ENCODE measurements around the gene STUM.
"Not testable (repeated sequence)": the region's sequence is repeated elsewhere in the genome, so short reads cannot be mapped to it uniquely, and the experiment has no call there.

Gene STUM

DNA sequence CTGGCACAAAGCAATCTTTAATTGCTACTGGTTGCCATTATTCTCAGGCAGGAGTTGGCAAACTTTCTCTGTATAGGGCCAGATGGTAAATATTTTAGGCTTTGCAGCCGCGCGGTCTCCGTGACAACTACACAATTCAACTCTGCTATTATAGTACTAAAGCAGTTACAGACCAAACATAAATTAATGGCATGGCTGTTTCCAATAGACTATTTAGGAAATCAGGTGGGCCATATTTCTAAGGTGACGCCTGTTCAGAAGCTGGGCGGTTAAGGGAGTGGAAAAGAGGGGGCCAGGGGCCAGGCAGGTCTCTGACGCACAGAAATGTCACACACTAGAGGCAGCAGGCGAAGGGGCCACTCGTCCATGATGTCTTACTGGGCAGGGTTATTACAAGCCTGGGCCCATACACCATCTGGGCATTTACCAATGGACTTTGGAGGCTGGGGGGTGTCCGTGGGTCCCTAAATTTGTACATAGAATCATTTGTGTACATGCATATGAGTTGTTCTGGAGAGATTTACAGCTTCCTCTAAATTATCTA lies 80.1 kb downstream of the STUM start:
- no peak for FAIRE-seq

DNA sequence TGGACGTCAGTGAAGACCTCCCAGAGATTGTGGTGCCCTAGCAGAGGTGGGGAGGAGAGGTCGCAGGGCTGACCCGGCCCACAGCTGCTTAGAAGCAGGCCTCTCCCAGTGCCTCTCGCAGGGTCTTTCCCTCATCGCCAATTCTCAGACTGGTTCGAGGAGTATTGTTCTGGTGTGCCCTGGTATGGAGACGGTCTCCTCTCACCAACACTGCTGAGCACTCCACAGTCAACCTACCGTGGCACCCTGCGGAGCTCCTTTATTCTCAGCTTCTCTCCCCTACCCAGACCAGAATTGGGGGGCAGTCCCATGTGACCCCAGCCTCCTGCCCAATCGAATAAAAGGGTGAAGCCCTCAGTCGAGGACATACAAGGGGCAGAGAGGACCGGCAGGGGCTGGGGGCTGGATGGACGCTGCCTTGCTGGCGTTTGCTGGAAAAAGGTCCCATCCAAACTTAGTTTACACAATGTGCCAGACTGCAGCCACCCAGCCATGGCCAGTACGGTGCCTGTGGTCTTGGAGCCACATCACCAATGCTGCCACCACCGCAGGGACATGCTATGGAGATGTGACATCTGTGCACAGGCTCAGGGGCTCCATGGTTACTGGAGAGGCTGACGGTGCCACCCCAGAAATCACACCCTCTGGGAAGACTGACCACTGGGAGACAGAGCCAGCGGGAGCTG lies 80.8 kb downstream of the STUM start:
- FAIRE-seq: no peak

DNA sequence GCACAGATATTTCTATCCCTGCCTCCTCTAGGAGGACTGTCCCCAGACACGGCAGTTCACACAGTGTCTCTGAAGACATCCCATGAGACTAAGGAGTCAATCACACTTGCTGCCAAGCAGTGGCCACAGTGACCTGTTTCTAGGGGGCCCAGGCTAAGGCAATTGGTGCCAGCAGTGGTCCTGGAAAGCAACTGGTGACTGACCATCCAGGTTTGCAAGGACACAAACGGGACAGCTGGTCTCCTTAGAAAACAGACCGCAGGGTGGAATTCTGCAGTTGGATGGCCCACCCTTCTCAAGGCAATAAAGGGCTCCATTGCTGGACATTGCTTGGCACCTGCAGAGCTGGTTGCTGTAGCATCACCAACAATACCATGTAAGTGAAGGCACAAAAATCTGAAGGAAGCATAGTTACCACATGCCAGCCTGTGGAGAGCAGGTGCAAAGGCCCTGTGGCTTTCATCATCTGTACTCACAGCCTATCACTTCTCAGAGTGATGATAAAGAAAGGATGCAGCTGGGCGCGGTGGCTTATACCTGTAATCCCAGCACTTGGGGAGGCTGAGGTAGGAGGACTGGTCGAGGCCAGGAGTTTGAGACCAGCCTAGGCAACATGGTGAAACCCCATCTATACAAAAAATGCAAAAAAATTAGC lies 81.5 kb downstream of the STUM start:
- FAIRE-seq: no peak

DNA sequence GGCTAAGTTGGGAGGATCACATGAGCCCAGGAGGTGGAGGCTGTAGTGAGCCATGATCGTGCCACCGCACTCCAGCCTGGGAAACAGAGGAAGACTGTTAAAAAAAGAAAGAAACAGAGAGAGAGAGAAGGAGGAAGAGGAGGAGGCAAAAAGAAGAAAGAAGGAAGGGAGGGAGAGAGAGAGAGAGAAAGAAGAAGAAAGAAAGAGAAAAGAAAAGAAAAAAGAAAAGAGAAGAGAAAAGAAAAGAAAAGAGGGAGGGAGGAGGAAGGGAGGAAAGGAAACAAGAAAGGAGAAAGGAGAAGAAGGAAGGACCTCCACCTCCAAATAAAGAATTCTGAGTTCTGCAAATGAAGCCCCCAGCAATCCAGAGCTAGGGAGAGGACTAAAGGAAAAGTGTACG lies 82.0 kb downstream of the STUM start:
- FAIRE-seq: no peak

DNA sequence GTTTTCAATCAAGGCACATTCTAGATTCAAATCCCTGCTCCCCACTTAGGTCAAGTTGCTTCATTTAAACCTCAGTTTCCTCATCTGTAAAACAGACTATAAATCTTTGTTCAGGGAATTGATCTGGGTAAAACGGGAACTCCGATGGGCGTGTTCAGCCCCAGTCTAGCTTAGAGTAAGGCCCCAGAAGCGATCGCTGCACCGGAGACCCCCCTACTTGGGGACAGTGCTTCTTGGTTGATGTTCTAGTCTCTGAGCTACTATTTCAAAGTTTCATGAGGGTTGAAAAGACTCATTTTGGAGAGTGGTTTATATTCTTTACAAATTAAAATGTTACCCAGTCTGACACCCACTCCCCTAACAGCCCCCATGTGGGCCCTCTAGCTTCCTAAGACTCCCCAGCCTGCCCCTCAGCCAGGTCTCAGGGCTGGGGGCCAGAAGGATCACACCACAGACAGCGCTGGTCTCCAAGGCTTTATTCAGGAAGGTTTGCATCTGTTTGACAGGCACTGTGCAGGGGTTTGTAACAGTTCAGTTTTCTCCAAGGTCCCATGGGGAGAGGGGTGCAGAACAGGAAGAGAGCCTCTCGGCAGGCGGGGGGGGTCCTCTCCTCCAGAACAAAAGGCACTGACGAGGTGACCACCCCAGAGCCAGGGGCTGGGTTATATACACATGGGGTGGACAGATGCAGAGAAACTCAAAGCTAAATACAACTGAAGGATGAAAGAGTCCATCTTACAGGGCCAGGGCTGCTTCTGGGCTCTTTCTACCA lies 82.9 kb downstream of the STUM start:
- no peak for FAIRE-seq

DNA sequence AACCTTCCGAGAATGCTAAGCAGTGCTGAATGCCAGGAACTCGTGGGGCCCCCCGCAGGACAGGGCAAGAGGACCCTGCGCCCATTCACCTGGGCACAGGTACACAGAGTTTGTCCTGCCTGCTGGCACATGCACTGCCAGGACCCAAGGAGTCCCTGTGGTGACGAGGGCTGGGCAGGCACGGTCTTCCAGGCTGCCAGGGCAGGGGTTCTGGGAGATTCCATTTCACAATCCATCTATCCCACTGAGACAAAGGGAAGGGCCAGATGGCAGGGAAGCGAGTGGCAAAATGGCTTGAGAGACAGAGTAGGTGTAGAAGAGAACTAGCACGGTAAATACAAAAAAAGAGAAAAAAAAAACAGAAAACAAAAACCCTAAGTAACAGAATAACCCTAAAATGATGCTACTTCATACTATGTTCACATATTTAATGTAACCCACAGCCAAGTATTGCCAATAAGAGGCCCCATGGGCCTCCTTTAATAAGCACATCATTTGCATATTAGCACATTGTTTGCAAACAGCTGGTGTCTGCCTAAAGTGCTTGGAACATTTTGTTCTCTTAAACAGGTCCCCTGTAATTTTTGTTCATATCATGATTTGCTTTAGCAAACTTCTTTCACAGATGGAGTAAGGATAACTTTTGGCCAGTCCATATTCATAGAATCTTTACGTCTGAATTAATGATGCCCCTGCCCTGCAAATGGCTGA lies 83.8 kb downstream of the STUM start:
- no peak for FAIRE-seq

DNA sequence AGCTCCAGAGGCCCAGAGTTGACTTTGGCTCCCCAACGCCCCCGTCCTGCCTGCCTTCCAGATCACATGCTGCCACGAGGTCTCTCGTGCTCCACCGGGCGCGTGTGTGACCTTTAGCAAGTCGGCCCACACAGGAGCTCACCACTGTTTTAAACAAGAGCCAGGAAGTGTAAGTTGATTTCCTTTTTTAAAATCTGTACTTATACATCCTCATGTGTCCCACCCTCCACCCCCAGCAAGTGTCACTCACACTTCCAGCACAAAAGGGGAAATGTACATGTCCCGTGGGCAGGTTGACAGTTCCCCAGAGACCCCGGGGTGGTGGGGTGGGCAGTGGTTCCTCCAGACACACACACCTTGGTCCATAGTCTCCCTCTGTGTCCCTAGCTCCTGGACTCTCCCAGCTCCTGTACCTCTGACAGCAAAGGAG lies 84.4 kb downstream of the STUM start:
- FAIRE-seq: no peak

DNA sequence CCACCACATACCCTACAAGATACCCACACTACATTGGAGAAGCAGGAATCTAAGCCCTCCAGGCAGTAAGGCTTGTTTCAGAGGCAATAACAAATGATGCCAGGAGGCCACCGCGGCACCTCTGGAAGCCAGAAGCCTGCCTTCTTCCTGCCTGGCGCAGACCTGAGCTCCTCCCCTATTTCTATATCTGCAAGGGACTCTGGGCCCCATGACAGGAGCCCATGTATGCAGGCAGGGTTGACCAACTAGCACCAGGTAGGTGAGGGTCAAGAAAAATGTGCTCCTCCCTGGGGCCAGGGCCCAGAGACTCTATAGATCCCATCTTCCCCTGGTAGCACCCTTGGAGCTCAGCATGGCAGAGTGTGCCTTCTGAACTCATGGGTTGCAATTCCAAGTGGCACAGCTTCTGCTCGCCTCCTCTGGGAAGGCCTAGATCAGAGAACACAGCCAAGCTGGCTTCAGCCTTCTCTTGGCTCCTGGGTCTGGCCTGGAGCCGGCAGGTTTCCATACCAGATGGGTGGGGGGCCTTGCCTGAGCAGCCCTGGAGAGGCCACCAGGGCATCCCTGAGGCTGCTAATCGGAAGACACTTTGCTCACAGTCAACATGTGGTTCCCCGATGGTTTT lies 85.1 kb downstream of the STUM start:
- no peak for FAIRE-seq

DNA sequence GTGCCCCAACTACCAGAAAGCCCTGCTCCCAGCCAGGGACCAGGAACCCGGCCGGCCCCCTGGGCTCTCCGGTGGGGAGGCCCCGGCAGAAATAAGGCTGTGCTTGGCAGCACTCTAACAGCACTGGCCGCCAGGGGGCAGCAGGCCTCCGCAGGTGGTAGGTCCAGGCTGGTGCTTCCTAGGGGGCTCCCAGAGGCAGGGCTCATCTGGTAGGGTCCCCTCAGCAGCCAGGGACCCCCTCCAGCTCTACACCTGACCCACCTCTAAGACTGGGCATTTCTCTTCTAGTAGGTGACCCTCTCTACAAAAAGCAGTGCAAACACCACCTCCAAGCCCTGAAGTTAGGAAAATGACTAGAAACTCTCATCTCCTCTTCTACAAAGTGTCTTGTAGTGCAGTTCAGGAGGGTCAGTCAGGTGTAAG lies 85.6 kb downstream of the STUM start:
- no peak for FAIRE-seq

DNA sequence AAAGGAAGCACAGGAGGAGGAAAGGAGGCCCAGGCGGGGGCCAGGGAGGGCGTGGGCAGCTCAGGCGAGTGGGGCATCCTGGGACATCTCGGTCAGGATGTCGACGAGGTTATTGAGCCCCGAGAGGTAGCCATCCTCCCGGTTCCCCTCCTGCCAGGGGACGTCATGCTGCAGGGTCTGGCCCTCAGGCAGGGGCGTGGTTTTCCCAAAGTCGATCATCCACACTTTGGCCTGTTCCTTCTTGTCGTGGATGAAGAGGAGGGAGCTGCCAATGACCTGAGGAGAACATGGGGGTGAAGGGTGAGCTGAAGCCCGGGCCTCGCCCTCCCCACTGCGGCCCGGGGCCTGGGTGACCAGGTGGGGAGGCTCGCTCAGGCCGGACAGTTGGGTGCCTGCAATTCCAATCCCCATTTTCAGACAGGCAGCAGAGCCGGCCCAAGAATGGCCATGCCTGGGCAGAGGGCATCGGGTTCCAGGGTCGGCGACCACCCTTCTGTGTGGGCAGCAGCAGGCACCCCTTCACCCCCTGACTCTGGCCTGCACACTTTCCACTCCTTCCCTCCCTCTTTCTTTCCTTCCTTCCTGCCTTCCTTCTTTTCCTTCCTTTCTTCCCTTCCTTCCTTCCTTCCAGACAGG lies 86.2 kb downstream of the STUM start:
- FAIRE-seq: no peak

DNA sequence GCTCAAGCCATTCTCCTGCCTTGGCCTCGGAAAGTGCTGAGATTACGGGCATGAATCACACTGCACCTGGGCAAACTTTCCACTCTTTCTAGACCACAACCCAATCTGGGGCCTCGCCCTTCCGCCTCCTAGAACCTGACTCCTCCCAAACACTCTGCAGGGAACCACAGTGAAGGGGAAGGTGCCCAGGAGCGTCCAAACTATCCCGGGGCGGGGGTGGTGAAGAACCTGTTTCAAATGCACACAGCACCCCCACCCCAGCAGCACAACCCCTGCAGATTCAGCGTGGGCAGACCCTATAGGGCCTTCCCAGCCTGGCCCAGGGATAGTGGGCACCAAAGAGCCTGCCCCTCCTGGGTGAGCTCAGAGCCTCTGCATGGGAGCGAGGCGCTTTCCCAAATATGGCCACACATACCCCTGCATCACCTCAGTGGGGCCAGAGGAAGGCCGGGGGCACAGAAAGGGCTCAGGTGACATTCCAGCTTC lies 86.9 kb downstream of the STUM start:
- no peak for FAIRE-seq

DNA sequence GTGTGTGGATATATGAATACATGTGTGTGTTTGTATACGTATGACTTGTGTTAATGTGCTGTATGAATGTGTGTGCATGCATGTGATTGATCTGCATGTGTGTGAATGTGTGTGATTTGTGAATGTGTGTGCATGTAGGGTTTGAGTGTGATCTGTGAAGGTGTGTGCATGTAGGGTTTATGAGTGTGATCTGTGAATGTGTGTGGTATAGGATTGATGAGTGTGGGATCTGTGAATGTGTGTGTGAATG lies 88.2 kb downstream of the STUM start:
- no peak for FAIRE-seq

DNA sequence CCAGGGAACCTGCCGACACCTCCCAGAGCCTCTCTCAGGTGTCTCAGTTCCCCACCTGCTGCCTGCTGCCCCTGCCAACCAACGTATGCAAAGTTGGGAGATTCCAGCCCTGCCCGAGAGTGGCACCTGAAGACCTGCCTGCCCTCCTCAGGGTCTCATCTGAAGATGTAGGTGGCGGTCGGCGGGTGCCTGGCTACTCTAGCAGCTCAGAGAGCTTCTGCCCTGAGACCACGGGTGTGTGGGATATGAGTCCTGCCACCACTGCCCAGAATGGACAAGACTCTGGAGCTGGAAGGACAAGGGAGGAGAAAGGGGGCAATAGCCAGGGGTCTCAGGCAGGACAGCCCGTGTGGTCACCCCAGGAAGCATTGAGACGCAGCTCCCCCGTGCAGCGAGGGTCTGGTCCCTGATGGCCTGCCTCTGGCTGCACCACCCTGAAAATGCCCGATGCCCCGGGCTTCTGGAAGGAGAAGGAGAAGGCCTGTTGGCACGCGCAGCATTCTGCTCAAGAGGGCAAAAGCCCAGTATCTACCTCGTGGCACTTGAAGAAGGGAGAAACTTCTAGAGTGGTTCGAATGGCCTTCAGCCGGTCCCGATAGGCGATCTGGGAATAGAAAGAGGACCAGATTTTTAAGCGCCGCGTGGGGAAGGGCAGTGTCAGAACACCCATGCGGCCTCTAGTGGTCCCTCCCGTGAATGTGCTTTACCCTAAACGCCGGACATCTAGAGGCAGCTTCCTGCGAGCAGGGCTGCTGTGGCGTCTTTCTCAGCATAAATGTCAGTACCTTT lies 88.8 kb downstream of the STUM start:
- peak; percentile 88 for FAIRE-seq

DNA sequence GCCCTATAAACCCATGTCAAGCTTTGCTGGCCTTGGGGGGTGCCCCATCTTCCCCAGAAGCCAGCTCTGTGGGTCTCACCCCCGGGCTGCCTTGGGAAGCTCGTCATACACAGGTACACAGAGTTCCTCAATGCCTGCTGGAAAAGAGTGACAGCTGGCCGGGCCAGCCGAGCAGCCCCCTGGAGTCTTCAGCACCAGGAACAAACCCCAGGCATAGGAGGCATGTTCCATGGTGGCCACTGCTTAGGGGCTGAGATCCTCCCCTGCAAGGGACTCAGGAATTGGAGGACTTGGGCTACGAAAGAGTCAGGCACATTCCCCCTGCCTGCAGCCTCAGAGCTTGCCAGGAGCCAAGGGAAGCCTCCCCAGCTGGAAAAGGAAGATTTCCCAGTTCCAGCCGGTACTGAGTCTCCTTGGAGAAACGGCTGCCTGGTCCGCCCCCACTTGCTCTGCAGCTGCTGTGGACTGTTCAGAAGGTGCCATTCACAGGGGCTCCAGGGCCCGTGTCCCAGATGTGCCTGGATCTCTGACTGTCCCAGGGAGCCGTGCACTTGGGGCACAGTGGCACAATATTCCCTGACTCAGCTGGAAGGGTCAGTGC lies 89.5 kb downstream of the STUM start:
- FAIRE-seq: no peak

DNA sequence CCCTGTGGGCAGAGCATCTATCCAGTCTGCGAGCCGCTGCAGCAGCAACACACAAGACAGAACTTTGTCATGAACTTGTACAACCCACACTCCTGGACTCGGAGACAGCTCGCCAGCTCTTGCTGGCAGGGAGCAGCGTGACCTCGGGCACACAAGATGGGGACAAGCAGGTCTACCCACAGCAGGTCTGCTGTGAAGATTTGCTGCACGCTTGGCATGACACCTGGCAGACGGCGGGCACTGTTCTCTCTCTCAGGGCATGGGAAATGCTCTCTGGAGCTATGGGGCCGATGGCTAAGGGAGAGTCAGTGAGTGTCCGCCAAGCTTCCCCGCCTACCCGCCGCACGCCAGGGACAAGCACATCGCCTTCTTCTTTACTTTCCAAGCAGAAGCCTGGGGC lies 90.0 kb downstream of the STUM start:
- no peak for FAIRE-seq

DNA sequence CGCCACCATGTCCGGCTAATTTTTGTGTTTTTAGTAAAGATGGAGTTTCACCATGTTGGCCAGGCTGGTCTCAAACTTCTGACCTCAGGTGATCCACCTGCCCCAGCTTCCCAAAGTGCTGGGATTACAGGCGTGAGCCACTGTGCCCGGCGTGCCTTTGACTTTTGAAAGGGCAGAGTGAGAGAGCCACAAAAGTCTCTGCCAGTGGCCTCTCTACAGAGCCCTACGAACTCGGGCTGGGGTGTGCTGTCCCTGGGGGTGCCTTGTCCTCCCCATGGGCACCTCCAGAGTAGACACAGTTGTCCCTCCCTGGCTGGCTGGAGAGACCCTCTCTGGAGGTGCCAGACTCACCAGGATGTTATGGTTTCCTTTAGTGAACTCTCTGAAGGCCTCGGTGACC lies 90.6 kb downstream of the STUM start:
- FAIRE-seq: not testable (repeated sequence)

DNA sequence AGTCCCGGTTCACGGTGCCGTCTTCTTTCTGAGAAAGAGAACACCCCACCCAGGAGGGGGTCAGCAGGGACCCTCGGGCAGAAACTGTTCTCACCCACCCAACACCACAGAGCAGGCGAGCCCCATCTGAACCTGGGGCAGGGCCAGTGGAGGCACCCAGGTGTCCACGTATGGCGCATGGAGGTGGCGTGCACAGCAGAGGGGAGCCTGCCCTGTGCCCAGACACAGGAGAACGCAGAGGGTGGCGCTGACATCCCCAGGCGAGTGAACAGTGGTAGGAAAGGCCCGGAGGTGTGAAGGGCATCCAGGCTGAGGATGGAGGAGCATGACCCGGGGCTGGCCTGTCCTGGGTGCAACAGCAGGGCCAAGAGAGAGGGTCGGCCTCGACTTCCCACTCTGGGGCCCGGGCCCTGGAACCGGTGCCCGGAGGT lies 91.1 kb downstream of the STUM start:
- FAIRE-seq: no peak

DNA sequence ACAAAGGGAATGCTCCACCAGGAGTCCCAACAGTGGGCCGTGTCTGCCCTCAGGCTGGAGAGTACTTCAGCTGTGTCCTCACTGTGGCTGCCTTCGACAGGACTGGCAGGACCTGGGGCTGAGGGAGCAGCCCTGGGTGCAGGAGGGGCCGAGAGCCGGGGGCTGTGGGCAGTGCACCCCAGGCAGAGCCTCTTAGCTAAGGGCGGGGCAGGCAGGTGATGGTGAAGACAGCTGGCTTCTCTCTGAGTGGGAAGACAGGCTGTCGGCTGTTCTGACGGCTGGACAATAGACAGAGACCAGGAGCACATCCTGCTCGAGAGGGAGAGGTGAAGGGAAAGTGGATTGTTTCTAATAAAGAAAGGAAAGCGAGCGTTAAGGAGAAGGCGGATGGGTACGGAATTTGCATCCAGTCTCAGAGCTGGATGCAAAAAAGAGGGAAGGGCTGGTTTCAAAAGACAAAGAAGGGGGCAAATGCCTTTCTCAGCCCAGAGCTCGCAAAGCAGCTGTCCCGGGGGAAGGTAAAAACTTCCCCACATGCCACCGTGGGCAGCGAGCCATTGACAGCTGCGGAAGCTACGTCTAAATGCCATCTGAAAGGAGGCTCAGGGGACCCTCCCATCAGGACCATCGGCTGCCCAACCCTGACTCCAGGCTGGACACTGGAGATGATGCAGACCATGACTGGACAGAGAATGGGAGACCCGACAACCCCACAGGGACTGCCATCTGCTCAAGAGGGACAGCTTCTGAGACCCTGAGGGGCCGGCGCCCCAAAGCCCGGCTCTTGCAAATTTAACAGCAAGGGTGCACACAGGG lies 92.0 kb downstream of the STUM start:
- no peak for FAIRE-seq

DNA sequence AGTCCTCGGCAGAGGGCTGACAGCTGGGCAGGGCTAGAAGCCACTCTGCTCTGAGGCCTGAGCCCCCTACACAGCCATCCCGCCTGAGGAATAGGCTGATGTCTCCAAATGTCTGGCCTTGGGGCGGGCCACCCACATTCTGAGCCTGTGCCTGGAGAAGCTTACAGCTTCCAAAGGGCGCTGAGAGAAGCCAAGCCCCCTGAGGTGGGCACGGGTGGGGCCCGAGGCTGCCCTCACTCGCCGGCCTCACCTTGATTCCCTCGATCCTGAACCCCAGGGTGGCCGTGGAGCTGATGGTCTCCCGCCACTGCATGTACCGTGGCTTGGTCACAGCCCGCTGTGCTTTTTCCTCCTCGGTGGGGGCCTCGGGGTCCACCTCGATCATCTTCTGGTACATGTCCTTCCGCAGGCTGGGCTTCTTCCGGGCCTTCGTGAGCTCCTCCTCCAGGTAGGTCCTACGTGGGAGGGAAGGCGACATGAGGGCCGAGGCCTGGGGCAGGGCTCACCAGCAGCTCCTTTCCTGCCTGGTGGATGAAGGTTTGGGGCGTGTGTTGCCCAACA lies 93.2 kb downstream of the STUM start:
- FAIRE-seq: no peak

DNA sequence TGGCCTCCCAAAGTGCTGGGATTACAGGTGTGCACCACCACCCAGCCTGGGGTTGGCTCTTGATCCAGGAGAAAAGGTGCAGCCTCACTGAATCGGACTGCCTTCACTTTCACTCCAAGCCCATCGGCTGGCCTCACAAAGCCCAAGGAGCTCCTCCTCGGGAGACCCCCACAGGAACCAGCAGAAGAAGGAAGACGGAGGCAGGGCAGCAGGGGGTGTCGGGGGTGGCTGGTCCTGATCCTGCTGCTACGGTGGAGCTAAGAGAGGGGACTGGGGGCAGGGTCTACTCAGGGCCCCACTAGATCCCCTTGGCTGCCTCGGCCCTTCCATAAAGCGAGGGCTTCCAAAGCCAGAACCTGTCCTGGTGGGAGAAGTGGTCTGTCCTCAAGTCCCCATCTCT lies 93.9 kb downstream of the STUM start:
- FAIRE-seq: no peak
